Breast epithelium (tissue), 3 donors: ENCODE measurements around the gene RGS7.

Experiments
- POLR2A ChIP-seq: fragments of 450-650 bp; IDR thresholded peaks from one replicate; pipeline ENCODE4 v1.6.1; 2016; ENCODE audit warnings: antibody characterized with exemption, mild to moderate bottlenecking, moderate library complexity
- TF ChIP-seq, protein P1 (sequence below), 3 donors: fragments of 450-650 bp; IDR thresholded peaks; one replicate each; pipeline ENCODE4 v1.5.1; 2016 to 2017; ENCODE audit warnings: antibody characterized with exemption in 3 of 3, mild to moderate bottlenecking in 3 of 3, moderate library complexity in 3 of 3

DNA sequence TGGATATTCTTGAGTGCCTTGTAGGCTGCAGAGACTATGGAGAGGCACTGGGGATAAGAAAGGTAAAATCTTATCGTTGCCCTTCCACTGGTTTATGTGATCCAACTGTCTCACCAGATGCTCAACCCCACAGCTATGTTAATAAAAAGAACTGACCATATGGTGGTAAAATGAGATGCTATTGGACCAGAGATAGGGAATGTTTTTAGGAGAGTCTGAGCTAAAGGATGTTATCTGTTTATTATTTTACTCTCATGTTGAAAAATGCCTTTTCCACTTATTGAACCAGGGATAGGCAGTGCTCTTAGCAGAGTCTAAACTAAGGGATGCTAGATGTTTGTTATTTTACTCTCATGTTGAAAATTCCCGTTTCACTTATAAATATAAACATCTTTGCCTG is 572.2 kb downstream of the RGS7 start:
- TF ChIP-seq, protein P1, sequence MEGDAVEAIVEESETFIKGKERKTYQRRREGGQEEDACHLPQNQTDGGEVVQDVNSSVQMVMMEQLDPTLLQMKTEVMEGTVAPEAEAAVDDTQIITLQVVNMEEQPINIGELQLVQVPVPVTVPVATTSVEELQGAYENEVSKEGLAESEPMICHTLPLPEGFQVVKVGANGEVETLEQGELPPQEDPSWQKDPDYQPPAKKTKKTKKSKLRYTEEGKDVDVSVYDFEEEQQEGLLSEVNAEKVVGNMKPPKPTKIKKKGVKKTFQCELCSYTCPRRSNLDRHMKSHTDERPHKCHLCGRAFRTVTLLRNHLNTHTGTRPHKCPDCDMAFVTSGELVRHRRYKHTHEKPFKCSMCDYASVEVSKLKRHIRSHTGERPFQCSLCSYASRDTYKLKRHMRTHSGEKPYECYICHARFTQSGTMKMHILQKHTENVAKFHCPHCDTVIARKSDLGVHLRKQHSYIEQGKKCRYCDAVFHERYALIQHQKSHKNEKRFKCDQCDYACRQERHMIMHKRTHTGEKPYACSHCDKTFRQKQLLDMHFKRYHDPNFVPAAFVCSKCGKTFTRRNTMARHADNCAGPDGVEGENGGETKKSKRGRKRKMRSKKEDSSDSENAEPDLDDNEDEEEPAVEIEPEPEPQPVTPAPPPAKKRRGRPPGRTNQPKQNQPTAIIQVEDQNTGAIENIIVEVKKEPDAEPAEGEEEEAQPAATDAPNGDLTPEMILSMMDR (IDR thresholded peaks at IDR 0.05) = no peak
- no peak for TF ChIP-seq POLR2A
